H9 (cell line): ENCODE results near the gene GRIA4. TPM values are rescaled to one million over a fixed set of nuclear protein-coding genes. Genes with fewer than 3 reads are reported as not detected.

Experiments
- DNase-seq: peaks from one replicate; pipeline ENCODE4 v3.0.0-alpha.2; 2017
- H2AFZ ChIP-seq: one replicate; pipeline ENCODE4 v1.6.1; 2013; ENCODE audit warnings: mild to moderate bottlenecking, low read length, control low read depth, moderate library complexity
- H2AK5ac ChIP-seq: 2 replicates; pipeline ENCODE4 v1.6.1; 2013; ENCODE audit warnings: low read length, control low read depth, mixed read lengths; ENCODE audit not compliant: insufficient read length
- H2BK120ac ChIP-seq: one replicate; pipeline ENCODE4 v1.6.1; 2013; ENCODE audit warnings: low read depth, mild to moderate bottlenecking, low read length, control low read depth, inconsistent platforms; ENCODE audit not compliant: poor library complexity, severe bottlenecking
- H2BK12ac ChIP-seq: 2 replicates; pipeline ENCODE4 v1.6.1; 2013; ENCODE audit warnings: low read length, control low read depth, mixed read lengths, low read depth; ENCODE audit not compliant: insufficient read length
- H2BK15ac ChIP-seq: 2 replicates; pipeline ENCODE4 v1.6.1; 2013; ENCODE audit warnings: low read depth, low read length, control low read depth
- H2BK20ac ChIP-seq: one replicate; pipeline ENCODE4 v1.6.1; 2013; ENCODE audit warnings: low read depth, mild to moderate bottlenecking, low read length, control low read depth, inconsistent platforms; ENCODE audit not compliant: poor library complexity, severe bottlenecking
- H2BK5ac ChIP-seq: 2 replicates; pipeline ENCODE4 v1.6.1; 2013; ENCODE audit warnings: low read length, control low read depth, mixed read lengths; ENCODE audit not compliant: insufficient read length
- H3K14ac ChIP-seq: 2 replicates; pipeline ENCODE4 v1.6.1; 2013; ENCODE audit warnings: low read length, control low read depth; ENCODE audit not compliant: insufficient read depth
- H3K18ac ChIP-seq: 2 replicates; pipeline ENCODE4 v1.6.1; 2013; ENCODE audit warnings: low read depth, mild to moderate bottlenecking, mixed read lengths, low read length, control low read depth; ENCODE audit not compliant: insufficient read length
- H3K23ac ChIP-seq: 2 replicates; pipeline ENCODE4 v1.6.1; 2013; ENCODE audit warnings: low read length, control low read depth, mixed read lengths, low read depth; ENCODE audit not compliant: insufficient read length
- H3K23me2 ChIP-seq: 2 replicates; pipeline ENCODE4 v1.6.1; 2013; ENCODE audit warnings: low read depth, mild to moderate bottlenecking, mixed read lengths, low read length, control low read depth; ENCODE audit not compliant: insufficient read length, poor library complexity, severe bottlenecking
- H3K27ac ChIP-seq: 2 replicates; pipeline ENCODE4 v1.5.1; 2013; ENCODE audit warnings: low read length, control low read depth, mixed read lengths, low read depth; ENCODE audit not compliant: insufficient read length
- H3K27me3 ChIP-seq: 2 replicates; pipeline ENCODE4 v1.6.1; 2013; ENCODE audit warnings: low read length, control low read depth, inconsistent platforms; ENCODE audit not compliant: insufficient read depth
- H3K4ac ChIP-seq: 2 replicates; pipeline ENCODE4 v1.6.1; 2013; ENCODE audit warnings: low read depth, mild to moderate bottlenecking, control low read depth, inconsistent platforms, low read length, moderate library complexity
- H3K4me1 ChIP-seq: 2 replicates; pipeline ENCODE4 v1.6.1; 2013; ENCODE audit warnings: low read length, control low read depth, inconsistent platforms; ENCODE audit not compliant: insufficient read depth
- H3K4me2 ChIP-seq: 2 replicates; pipeline ENCODE4 v1.6.1; 2013; ENCODE audit warnings: low read length, control low read depth, mixed read lengths; ENCODE audit not compliant: insufficient read length, insufficient read depth
- H3K56ac ChIP-seq: 2 replicates; pipeline ENCODE4 v1.6.1; 2013; ENCODE audit warnings: low read depth, mild to moderate bottlenecking, mixed read lengths, low read length, control low read depth; ENCODE audit not compliant: insufficient read length
- H3K79me1 ChIP-seq: 2 replicates; pipeline ENCODE4 v1.6.1; 2013; ENCODE audit warnings: low read depth, mild to moderate bottlenecking, moderate library complexity, low read length, control low read depth, inconsistent platforms; ENCODE audit not compliant: insufficient read depth, poor library complexity, severe bottlenecking
- H3K79me2 ChIP-seq: 2 replicates; pipeline ENCODE4 v1.6.1; 2013; ENCODE audit warnings: low read length, control low read depth, inconsistent platforms; ENCODE audit not compliant: insufficient read depth
- H3K9ac ChIP-seq: 2 replicates; pipeline ENCODE4 v1.6.1; 2013; ENCODE audit warnings: low read length, control low read depth, mixed read lengths; ENCODE audit not compliant: insufficient read length; ENCODE audit errors: extremely low read depth
- H3K9me3 ChIP-seq: one replicate; pipeline ENCODE4 v1.6.1; 2013; ENCODE audit warnings: low read depth, low read length, inconsistent platforms; ENCODE audit not compliant: control insufficient read depth
- H3T11ph ChIP-seq: one replicate; pipeline ENCODE4 v1.6.1; 2013; ENCODE audit warnings: mild to moderate bottlenecking, low read length, control low read depth, inconsistent platforms
- H4K20me1 ChIP-seq: one replicate; pipeline ENCODE4 v1.6.1; 2013; ENCODE audit not compliant: control insufficient read depth, insufficient read length, insufficient read depth
- H4K5ac ChIP-seq: 2 replicates; pipeline ENCODE4 v1.6.1; 2013; ENCODE audit warnings: low read depth, mild to moderate bottlenecking, mixed read lengths, low read length, control low read depth; ENCODE audit not compliant: insufficient read length
- H4K8ac ChIP-seq: replicated peaks from 2 replicates; pipeline ENCODE4 v1.6.1; 2013; ENCODE audit warnings: low read length, control low read depth, mixed read lengths, low read depth; ENCODE audit not compliant: insufficient read length
- H4K91ac ChIP-seq: 2 replicates; pipeline ENCODE4 v1.6.1; 2013; ENCODE audit warnings: low read depth, mild to moderate bottlenecking, moderate library complexity, mixed read lengths, low read length, control low read depth; ENCODE audit not compliant: insufficient read length
- H3K27ac Mint-ChIP-seq, 3 experiments: 2 replicates in 2 of 3; 3 replicates in 1 of 3; pipeline ENCODE4 v1.8.0; 2020 to 2021; ENCODE audit warnings: mixed read lengths in 3 of 3, mild to moderate bottlenecking in 1 of 3, moderate library complexity in 1 of 3
- H3K27me3 Mint-ChIP-seq: 2 replicates; pipeline ENCODE4 v1.8.0; 2021; ENCODE audit warnings: low read depth, mild to moderate bottlenecking, moderate library complexity, mixed read lengths
- H3K36me3 Mint-ChIP-seq, 3 experiments: 2 replicates in 2 of 3; 3 replicates in 1 of 3; pipeline ENCODE4 v1.8.0; 2020 to 2021; ENCODE audit warnings: low read depth in 3 of 3, mixed read lengths in 3 of 3; ENCODE audit not compliant: insufficient read depth in 1 of 3
- H3K4me1 Mint-ChIP-seq, 2 experiments: 2 replicates each; pipeline ENCODE4 v1.8.0; 2020; ENCODE audit warnings: mixed read lengths in 2 of 2
- H3K4me3 Mint-ChIP-seq, 2 experiments: 2 replicates in 1 of 2; 3 replicates in 1 of 2; pipeline ENCODE4 v1.8.0; 2020 to 2021; ENCODE audit warnings: mild to moderate bottlenecking in 2 of 2, mixed read lengths in 2 of 2, moderate library complexity in 1 of 2
- H3K9me3 Mint-ChIP-seq, 2 experiments: 2 replicates in 1 of 2; 3 replicates in 1 of 2; pipeline ENCODE4 v1.8.0; 2020; ENCODE audit warnings: mild to moderate bottlenecking in 2 of 2, mixed read lengths in 2 of 2, moderate library complexity in 1 of 2
- CTCF ChIP-seq: fragments of 200-600 bp; sonication (generic); conservative IDR thresholded peaks from 3 replicates; pipeline ENCODE4 v1.8.0; 2021; ENCODE audit warnings: antibody characterized with exemption, mild to moderate bottlenecking
- total RNA-seq: library from RNA; stranded (reverse); gene quantifications from 2 replicates; pipeline ENCODE4 v1.2.1, GENCODE V29; 2021

GRIA4 gene
- total RNA-seq, 1 experiment from 2014 or later: 0.83 TPM

- H3K4me1 ChIP-seq: no peaks in the 10 kb centered on the region
- Mint-ChIP-seq H3K4me3 (no peak overlapping the region), H3K27ac (no peak overlapping the region), H3K36me3 (no peaks in the 10 kb centered on the region), H3K9me3 (peaks cover 0 to 3% of the 10 kb centered on the region in 2 experiments; a peak in 2 of 5 replicates), H3K4me1 (peaks cover 2 to 9% of the 10 kb centered on the region in 2 experiments; a peak in 3 of 4 replicates), H3K27me3 (no peaks in the 10 kb centered on the region)
- H2AK5ac ChIP-seq: no peak overlapping the region
- H4K91ac ChIP-seq: no peak overlapping the region
- H3K18ac ChIP-seq: no peak overlapping the region
- no peak overlapping the region for H3K4ac ChIP-seq
- H3K56ac ChIP-seq: no peak overlapping the region
- H3K23ac ChIP-seq: no peak overlapping the region
- H2AFZ ChIP-seq: no peak overlapping the region
- no peak overlapping the region for H3K9ac ChIP-seq
- TF ChIP-seq CTCF: no peak
- no peak overlapping the region for H4K8ac ChIP-seq
- H2BK15ac ChIP-seq: no peak overlapping the region
- H2BK5ac ChIP-seq: no peak overlapping the region
- H3K79me2 ChIP-seq: no peaks in the 10 kb centered on the region
- no peak overlapping the region for H2BK120ac ChIP-seq
- no peaks in the 10 kb centered on the region for H3K9me3 ChIP-seq
- H3K27ac ChIP-seq: no peak overlapping the region
- no peak overlapping the region for H2BK12ac ChIP-seq
- no peaks in the 10 kb centered on the region for H4K20me1 ChIP-seq
- no peak overlapping the region for H2BK20ac ChIP-seq
- no peaks in the 10 kb centered on the region for H3K27me3 ChIP-seq
- no peak overlapping the region for H3K14ac ChIP-seq
- H3K79me1 ChIP-seq: no peaks in the 10 kb centered on the region
- no peak overlapping the region for H3K4me2 ChIP-seq
- no peaks in the 10 kb centered on the region for H3K23me2 ChIP-seq
- no peak overlapping the region for H4K5ac ChIP-seq
- DNase-seq: no peak
- no peak overlapping the region for H3T11ph ChIP-seq
Measured at GRCh38 chr11:105603156-105603555, 6.7 kb upstream of the GRIA4 start.
